COLO668 (cell line): ENCODE results near the gene HOXC11.

ENCODE experiments used
- DNase-seq: peaks from one replicate; lab custom pipeline; 2025; ENCODE audit not compliant: unreplicated experiment; lab: John Stamatoyannopoulos, UW

The HOXC11 gene

DNA sequence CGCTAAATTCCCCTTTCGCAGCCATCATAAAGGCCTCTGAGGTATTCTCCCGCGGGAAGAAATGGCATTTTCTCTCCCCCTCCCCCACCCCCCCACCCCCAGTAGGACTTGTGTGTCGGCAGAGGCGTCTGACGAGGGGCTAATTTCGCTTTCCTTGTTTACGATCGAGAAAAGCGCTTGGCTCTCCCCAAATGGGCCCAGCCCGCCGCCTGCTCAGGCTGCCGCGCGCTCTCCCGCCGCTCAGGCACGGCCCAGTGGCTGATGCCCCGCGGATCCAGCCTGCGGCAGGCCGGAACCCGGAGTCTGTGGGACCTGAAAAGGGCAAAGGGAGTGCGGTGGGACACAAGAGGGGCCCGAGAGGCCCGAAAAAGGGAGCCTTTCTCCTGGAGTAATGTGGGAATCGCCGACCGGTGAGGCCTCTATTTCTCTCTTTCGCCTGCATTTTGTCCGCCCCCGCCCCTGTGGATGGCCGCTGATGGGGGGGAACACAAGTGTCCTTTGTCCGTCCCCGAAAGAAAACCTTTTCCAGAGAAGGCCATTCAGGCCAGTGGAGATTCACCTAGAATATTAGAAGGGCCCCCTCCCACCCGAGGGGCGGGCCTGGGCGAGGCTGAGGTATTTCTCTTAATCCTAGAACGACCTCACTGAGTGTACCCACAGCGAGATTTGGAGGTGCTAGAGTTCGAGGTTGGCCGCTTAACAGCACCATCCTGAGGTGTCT, 46.3 kb downstream of the HOXC11 start:
- no peak for DNase-seq

- DNase-seq = no peak
These were observed 47.1 kb downstream of the HOXC11 start for GRCh38 chr12:54019924-54020590.

DNA sequence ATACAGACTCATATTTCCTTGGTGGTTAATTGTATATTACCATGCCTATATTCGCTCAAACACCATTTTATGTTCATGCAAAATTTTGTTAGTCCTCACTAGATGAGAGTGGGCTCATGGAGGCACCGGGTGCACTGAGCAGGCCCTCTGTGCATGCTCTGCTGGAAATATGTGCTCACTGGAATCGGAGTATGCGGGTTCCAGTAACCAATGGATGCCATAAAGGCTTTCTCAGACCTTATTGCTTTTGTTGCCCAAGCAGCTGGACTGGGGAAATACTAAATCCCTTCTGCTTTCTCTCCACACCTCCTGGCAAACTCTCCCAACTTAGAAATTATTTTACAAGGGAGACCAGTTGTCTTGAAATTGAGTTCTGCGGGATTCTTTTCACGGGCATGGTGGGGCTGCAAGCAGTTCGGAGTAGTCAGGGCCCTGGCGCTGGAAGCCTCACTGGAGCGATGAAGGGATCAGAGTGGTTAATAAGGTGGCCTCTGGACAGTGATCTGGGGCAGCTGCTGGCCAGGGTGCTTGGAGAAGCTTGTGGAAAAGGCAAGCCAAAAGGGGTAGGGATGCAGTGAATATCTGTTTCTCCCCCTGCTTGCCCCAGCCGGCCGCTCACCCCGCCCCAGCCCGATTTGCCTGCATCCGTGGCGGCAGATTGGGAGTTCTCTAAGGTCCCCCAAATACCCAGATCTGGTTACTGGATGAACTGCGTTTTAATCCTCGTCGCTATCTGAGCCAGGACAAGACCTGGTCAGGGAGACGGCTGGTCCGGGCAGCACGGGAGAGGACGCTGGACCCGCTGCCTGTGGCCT, 47.9 kb downstream of the HOXC11 start:
- no peak for DNase-seq

GRCh38 chr12:54021432-54022013, 48.6 kb downstream of the HOXC11 start:
- DNase-seq = no peak

DNA sequence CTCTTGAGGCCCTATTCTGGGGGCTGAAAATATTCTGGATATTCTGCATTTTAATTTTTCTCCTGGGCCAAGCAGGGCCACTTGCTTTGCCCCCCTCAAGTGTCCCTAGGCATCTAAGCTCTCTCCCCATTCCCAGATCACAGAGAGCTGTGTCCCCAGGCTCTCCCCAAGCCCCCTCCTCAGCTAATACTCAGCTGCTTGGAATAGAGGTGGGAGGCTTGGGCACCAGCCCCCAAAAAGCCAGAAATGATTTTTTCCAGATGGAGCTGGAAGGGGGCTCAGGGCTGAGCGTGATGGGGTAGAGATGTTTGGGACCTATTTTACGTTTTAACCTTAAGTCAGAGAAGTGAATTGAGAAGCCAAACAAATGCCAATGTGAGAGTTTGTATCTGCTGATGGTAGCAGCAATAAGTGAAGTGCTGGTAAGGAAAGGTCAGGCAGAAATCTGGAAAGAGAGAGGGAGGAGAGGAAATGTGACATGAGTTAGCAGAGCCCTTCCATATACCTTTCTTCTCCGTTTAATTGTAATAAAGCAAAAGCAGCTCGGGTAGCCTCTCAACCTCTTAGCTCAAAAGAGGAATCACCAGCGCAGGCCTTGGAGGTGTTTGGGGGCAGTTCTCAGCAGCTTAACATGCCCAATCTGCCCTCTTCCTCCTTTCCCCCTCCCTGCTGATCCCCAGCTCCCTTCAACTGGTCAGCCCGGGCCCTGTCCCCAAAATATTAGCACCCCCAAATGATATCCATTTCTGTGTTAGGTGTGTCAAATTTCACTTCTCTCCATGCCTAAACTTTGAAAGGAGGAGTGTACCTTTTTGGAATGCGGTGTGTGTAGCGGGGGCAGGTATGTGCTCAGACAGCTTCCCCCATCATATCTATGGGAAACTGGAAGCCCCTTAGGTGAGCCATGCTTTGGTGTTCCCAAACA, 50.3 kb downstream of the HOXC11 start:
- no peak for DNase-seq

DNA sequence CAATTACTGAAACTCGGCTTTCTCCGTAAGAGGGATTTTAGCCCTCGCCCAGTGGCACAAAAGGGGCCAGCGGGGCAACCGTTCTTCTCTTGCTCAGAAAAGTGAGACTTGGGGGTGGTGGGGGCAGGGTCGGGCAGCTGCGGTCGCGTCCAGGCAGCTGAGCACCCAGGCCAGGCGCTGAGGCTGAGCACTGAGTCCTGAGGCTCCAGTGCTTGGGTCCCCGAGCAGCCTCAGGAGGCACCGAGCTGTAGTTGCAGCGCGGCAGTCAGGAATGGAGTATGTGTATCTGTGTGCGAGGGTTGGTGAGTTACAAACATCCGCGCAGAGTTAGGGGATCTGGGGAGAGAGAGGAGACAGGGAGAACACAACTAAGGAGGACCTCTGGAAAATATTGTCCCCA, 51.2 kb downstream of the HOXC11 start:
- no peak for DNase-seq

GRCh38 chr12:54024581-54025305, 51.8 kb downstream of the HOXC11 start:
- DNase-seq = no peak

DNA sequence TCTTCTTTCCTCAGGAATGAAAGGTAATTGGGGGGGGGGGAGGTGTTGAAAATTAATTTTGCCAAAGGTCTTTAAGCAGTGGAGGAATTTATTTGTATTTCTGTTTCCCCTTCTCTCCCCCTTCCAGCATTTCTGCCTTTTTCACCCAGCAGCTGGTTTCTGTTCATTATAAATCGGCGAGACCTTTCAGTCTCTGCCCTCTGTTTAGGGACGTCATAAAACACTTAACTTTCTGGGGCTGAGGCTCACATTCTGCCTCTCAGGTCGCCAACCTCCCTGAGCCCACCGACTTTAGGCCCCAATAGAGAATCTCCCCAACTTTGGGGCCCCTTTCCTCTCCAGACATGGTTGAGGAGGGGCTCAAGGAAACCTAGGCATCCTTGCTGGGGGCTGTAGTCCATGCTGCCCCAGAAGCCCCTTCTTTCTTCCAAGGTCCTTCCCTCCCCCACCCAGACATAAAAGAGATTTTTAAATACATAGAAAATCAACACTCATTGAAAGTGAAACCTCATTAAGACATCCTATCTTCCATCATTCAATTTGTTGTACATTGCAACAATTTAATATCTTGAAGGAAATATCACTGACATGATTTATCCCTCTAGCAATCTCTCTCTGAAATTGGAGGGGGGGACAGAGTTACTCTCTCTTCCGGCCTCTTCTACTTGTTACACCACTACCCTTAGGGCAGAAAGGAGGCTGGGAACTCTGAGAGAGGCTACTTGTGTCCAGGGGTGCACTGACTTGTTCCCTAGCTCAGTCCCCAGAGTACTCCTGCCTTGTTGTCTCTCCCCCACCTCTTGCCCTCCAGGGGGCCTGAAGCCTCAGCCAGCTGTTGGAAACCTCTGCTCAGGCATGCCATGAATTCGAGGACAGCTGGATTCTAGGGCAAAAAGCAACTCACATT, 52.8 kb downstream of the HOXC11 start:
- no peak for DNase-seq

DNA sequence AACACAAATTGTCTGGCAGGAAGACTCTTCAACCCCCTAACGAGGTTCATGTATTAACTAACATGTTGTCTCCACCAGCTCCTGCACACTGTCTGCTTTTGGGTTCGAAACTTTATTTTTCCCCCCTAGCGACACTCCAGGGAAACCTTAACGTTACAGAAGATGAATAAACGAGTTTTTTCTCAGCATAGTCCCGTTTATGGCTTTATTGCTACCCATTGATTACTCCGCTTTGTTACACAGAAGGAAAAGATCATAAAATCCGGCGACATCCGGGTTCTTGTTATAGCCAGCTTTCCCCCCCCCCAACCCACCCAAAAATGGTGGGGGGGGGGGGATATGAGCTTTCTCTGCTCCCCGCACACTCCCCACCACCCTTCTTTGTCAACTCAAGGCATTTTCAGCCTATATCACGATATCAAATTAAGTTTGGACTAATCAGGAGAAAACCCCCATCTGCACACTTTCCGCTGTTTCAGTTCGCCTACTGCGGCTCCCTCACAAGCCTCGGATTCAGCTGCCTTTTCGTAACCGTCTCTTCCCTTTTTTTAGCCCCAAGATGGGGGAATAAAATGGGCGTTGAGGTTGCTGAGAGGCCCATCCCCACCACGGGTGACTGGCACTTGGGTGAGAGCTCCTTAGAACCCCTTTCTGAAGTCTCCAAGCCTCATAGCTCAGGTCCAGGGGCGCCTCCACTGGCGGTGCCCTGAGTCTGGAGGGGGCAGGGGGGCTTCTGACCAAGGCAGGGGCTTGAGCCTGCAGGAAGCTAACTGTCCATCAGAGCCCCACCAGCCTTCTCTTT, 53.9 kb downstream of the HOXC11 start:
- DNase-seq = no peak
